Stomach (tissue), 9 donors: ENCODE measurements around the gene MTMR1. TPM values are rescaled to one million over a fixed set of nuclear protein-coding genes. Genes with fewer than 3 reads are reported as not detected.

ENCODE experiments used
- DNase-seq, 2 donors: peaks; one replicate each; pipeline versions ENCODE4 v3.0.0 to v3.0.0-alpha.2; 2013 to 2019
- H3K27ac ChIP-seq, 5 donors: fragments of 200-600 bp in 4 of 5; sonication (generic) in 4 of 5; one replicate each; pipeline ENCODE4 v1.5.1; 2013 to 2019; ENCODE audit warnings: mild to moderate bottlenecking in 1 of 5, moderate library complexity in 1 of 5
- H3K27me3 ChIP-seq, 3 donors: fragments of 200-600 bp; sonication (generic); one replicate each; pipeline ENCODE4 v1.5.1; 2017 to 2019; ENCODE audit warnings: mixed run types in 1 of 3
- H3K36me3 ChIP-seq, 4 donors: fragments of 200-600 bp; sonication (generic); 1 replicate in 3 of 4; 2 replicates in 1 of 4; pipeline ENCODE4 v1.5.1; 2016 to 2019
- H3K4me1 ChIP-seq, 4 donors: fragments of 200-600 bp; sonication (generic); one replicate each; pipeline ENCODE4 v1.5.1; 2016 to 2019
- H3K4me3 ChIP-seq, 4 donors: fragments of 200-600 bp; sonication (generic) in 3 of 4; one replicate each; pipeline ENCODE4 v1.5.1; 2016 to 2019; ENCODE audit warnings: mild to moderate bottlenecking in 1 of 4
- H3K9me3 ChIP-seq, 4 donors: fragments of 200-600 bp; sonication (generic); one replicate each; pipeline ENCODE4 v1.5.1; 2016 to 2019
- CTCF ChIP-seq, 7 experiments: fragments of 450-650 bp in 4 of 7; fragments of 200-600 bp in 3 of 7; sonication (generic) in 3 of 7; IDR thresholded peaks; one replicate each; pipeline ENCODE4 v1.5.1; 2016 to 2019; ENCODE audit warnings: antibody characterized with exemption in 7 of 7, control low read depth in 2 of 7, mild to moderate bottlenecking in 1 of 7
- EP300 ChIP-seq: sonication (generic); formaldehyde crosslinking; IDR thresholded peaks from one replicate; pipeline ENCODE4 v1.6.1; 2017; ENCODE audit warnings: antibody characterized with exemption
- POLR2A ChIP-seq, 4 donors: fragments of 450-650 bp; IDR thresholded peaks; one replicate each; pipeline ENCODE4 v1.6.1; 2016; ENCODE audit warnings: antibody characterized with exemption in 4 of 4, control low read depth in 2 of 4, mild to moderate bottlenecking in 1 of 4, moderate library complexity in 1 of 4
- POLR2AphosphoS5 ChIP-seq, 3 donors: sonication (generic); formaldehyde crosslinking; IDR thresholded peaks; one replicate each; pipeline ENCODE4 v1.6.1; 2016; ENCODE audit warnings: antibody characterized with exemption in 3 of 3
- WGBS, 5 donors: extraction: QIAGEN DNeasy Blood & Tissue Kit in 3 of 5; methylation state at CpG; one replicate each; pipeline versions ENCODE4 v1.1.5 to v1.1.7; 2013 to 2018; 5-methylcytosine and 5-hydroxymethylcytosine counted together
- intact Hi-C: fragments of 100-400 bp; cut with DNase I; formaldehyde crosslinking; loops from one replicate; pipeline ENCODE4 v1.15.1; 2023; ENCODE audit warnings: low total_unique reads
- polyA plus RNA-seq, 3 donors: library from polyadenylated mRNA; stranded (reverse); fragments of 200-250 nt; gene quantifications; one replicate each; pipeline ENCODE4 v1.2.3, GENCODE V29; 2013
- total RNA-seq, 5 donors: library from RNA; depleted of rRNA; stranded (reverse); fragments of >200 nt; gene quantifications; one replicate each; pipeline versions ENCODE4 v1.1.0 to v1.2.3, GENCODE V29; 2014 to 2016
- donor health status: healthy with polysubstance abuse.
- donor health status: Bipolar disorder and iron deficiency.
- donor health status: healthy.

Gene MTMR1
- total and polyA plus RNA-seq, 8 donors, result 4.7 to 36.4 (median 8.0) TPM

- no peak for DNase-seq
- intact Hi-C loops, result no loop called here
- H3K27me3 ChIP-seq, result no peaks in the 10 kb centered on the region
- WGBS, 5 donors, result 80 to 92% (median 89%) methylated on average over 6 of the region's 6 CpGs
- peaks cover 0 to 64% (median 48%) of the 10 kb centered on the region in 4 donors for H3K36me3 ChIP-seq
- H3K9me3 ChIP-seq, result no peaks in the 10 kb centered on the region
- no peaks in the 10 kb centered on the region for H3K4me1 ChIP-seq
- TF ChIP-seq POLR2AphosphoS5 (IDR thresholded peaks at IDR 0.05), result no peak
- TF ChIP-seq CTCF (IDR thresholded peaks at IDR 0.05), result no peak
- no peak for TF ChIP-seq POLR2A (IDR thresholded peaks at IDR 0.05)
- TF ChIP-seq EP300, result no peak
- no peak overlapping the region for H3K27ac ChIP-seq
- H3K4me3 ChIP-seq, result no peak overlapping the region
These were observed 37.5 kb downstream of the MTMR1 start for GRCh38 chrX:150730719-150731118.

- H3K36me3 ChIP-seq, result peaks cover 0 to 72% (median 58%) of the 10 kb centered on the region in 4 donors
- H3K4me3 ChIP-seq, result no peak overlapping the region
- intact Hi-C loops, result no loop called here
- no peak overlapping the region for H3K27ac ChIP-seq
- no peaks in the 10 kb centered on the region for H3K4me1 ChIP-seq
- TF ChIP-seq EP300 (no peak), CTCF (IDR thresholded peaks at IDR 0.05) (no peak), POLR2A (IDR thresholded peaks at IDR 0.05) (no peak), POLR2AphosphoS5 (IDR thresholded peaks at IDR 0.05) (no peak)
- DNase-seq, result no peak
- no peaks in the 10 kb centered on the region for H3K27me3 ChIP-seq
- H3K9me3 ChIP-seq, result no peaks in the 10 kb centered on the region
- WGBS, 5 donors, result 65 to 89% (median 75%) methylated on average over 3 of the region's 3 CpGs
These were observed 38.6 kb downstream of the MTMR1 start for GRCh38 chrX:150731795-150732194.

- 79 to 89% (median 85%) methylated on average over 9 of the region's 9 CpGs for WGBS, 5 donors
- no peaks in the 10 kb centered on the region for H3K9me3 ChIP-seq
- no peak for DNase-seq
- peaks cover 0 to 99% (median 94%) of the 10 kb centered on the region in 4 donors for H3K36me3 ChIP-seq
- no peak overlapping the region for H3K4me3 ChIP-seq
- no peak overlapping the region for H3K27ac ChIP-seq
- TF ChIP-seq POLR2A (IDR thresholded peaks at IDR 0.05) (no peak), POLR2AphosphoS5 (IDR thresholded peaks at IDR 0.05) (no peak), CTCF (IDR thresholded peaks at IDR 0.05) (no peak)
- H3K27me3 ChIP-seq, result no peaks in the 10 kb centered on the region
- H3K4me1 ChIP-seq, result no peaks in the 10 kb centered on the region
- intact Hi-C loops, result no loop called here
These were observed 43.3 kb downstream of the MTMR1 start for GRCh38 chrX:150736475-150736874.

- H3K27ac ChIP-seq, result no peak overlapping the region
- no peak overlapping the region for H3K4me3 ChIP-seq
- no peak for DNase-seq
- 82 to 96% (median 93%) methylated on average over 3 of the region's 3 CpGs for WGBS, 5 donors
- TF ChIP-seq POLR2A (IDR thresholded peaks at IDR 0.05) (no peak), POLR2AphosphoS5 (IDR thresholded peaks at IDR 0.05) (no peak), CTCF (IDR thresholded peaks at IDR 0.05) (no peak), EP300 (no peak)
- H3K4me1 ChIP-seq, result no peaks in the 10 kb centered on the region
- intact Hi-C loops, result no loop called here
- peaks cover 0 to 48% (median 39%) of the 10 kb centered on the region in 4 donors for H3K36me3 ChIP-seq
- no peaks in the 10 kb centered on the region for H3K9me3 ChIP-seq
- H3K27me3 ChIP-seq, result no peaks in the 10 kb centered on the region
These were observed 58.9 kb downstream of the MTMR1 start for GRCh38 chrX:150752124-150752523.
